SK-N-SH treated with all-trans-retinoic acid at 6 μM for 48 hours (cell line): ENCODE measurements around the gene MTUS2.

ENCODE experiments used
- ATAC-seq: fragments of 200-7000 bp; cut with Tn5 transposase; 3 replicates; pipeline ENCODE4 v1.9.1; 2020; ENCODE audit warnings: mild to moderate bottlenecking, moderate library complexity
- BACH2 ChIP-seq: fragments of 250-450 bp; sonication (Bioruptor Pico); IDR thresholded peaks from 2 replicates; pipeline ENCODE4 v1.9.0; 2021; ENCODE audit warnings: mild to moderate bottlenecking, borderline replicate concordance
- CREB5 ChIP-seq: fragments of 250-450 bp; sonication (Bioruptor Pico); IDR thresholded peaks from 2 replicates; pipeline ENCODE4 v1.5.1; 2020; ENCODE audit warnings: low read depth, mild to moderate bottlenecking, moderate library complexity
- CSDC2 ChIP-seq: fragments of 250-450 bp; sonication (Bioruptor Pico); IDR thresholded peaks from 2 replicates; pipeline ENCODE4 v1.5.0; 2020; ENCODE audit warnings: mild to moderate bottlenecking, moderate library complexity
- CSRNP3 ChIP-seq: fragments of 250-450 bp; sonication (Bioruptor Pico); IDR thresholded peaks from 2 replicates; pipeline ENCODE4 v1.5.1; 2021; ENCODE audit warnings: mild to moderate bottlenecking, moderate library complexity
- GLIS3 ChIP-seq: fragments of 250-450 bp; sonication (Bioruptor Pico); IDR thresholded peaks from 2 replicates; pipeline ENCODE4 v1.5.0; 2020; ENCODE audit warnings: mild to moderate bottlenecking, moderate library complexity
- ISL1 ChIP-seq: fragments of 250-450 bp; sonication (Bioruptor Pico); IDR thresholded peaks from 2 replicates; pipeline ENCODE4 v2.1.2; 2022; ENCODE audit warnings: mild to moderate bottlenecking, moderate library complexity
- OSR1 ChIP-seq: fragments of 250-450 bp; sonication (Bioruptor Pico); IDR thresholded peaks from 2 replicates; pipeline ENCODE4 v1.8.0; 2022; ENCODE audit warnings: moderate library complexity, mild to moderate bottlenecking, inconsistent platforms
- PATZ1 ChIP-seq: fragments of 250-450 bp; sonication (Bioruptor Pico); IDR thresholded peaks from 2 replicates; pipeline ENCODE4 v1.8.0; 2020; ENCODE audit warnings: mild to moderate bottlenecking, moderate library complexity, borderline replicate concordance
- PPARA ChIP-seq: fragments of 250-450 bp; sonication (Bioruptor Pico); IDR thresholded peaks from 2 replicates; pipeline ENCODE4 v1.5.0; 2020; ENCODE audit warnings: mild to moderate bottlenecking, borderline replicate concordance
- RARB ChIP-seq: fragments of 250-450 bp; sonication (Bioruptor Pico); IDR thresholded peaks from 2 replicates; pipeline ENCODE4 v1.8.0; 2021; ENCODE audit warnings: mild to moderate bottlenecking, moderate library complexity
- TCF4 ChIP-seq: fragments of 250-450 bp; sonication (Bioruptor Pico); IDR thresholded peaks from 2 replicates; pipeline ENCODE4 v1.8.0; 2021; ENCODE audit warnings: mild to moderate bottlenecking, moderate library complexity, borderline replicate concordance
- TOX ChIP-seq: fragments of 250-450 bp; sonication (Bioruptor Pico); IDR thresholded peaks from 2 replicates; pipeline ENCODE4 v1.8.0; 2021; ENCODE audit warnings: mild to moderate bottlenecking, moderate library complexity, borderline replicate concordance
- TSHZ2 ChIP-seq: fragments of 250-450 bp; sonication (Bioruptor Pico); IDR thresholded peaks from 2 replicates; pipeline ENCODE4 v1.5.0; 2020; ENCODE audit warnings: mild to moderate bottlenecking, moderate library complexity
- ZC3H10 ChIP-seq: fragments of 250-450 bp; sonication (Bioruptor Pico); IDR thresholded peaks from 2 replicates; pipeline ENCODE4 v1.5.1; 2021; ENCODE audit warnings: mild to moderate bottlenecking, moderate library complexity
- ZFP3 ChIP-seq: fragments of 250-450 bp; sonication (Bioruptor Pico); IDR thresholded peaks from 2 replicates; pipeline ENCODE4 v1.5.0; 2020; ENCODE audit warnings: mild to moderate bottlenecking, moderate library complexity
- ZFP30 ChIP-seq: fragments of 450-650 bp; formaldehyde crosslinking; IDR thresholded peaks from 2 replicates; pipeline ENCODE4 v1.5.0; 2022; ENCODE audit warnings: mild to moderate bottlenecking, moderate library complexity
- ZNF565 ChIP-seq: fragments of 450-650 bp; formaldehyde crosslinking; conservative IDR thresholded peaks from 2 replicates; pipeline ENCODE4 v1.5.0; 2020; ENCODE audit warnings: low read depth, mild to moderate bottlenecking, moderate library complexity
- ZNF70 ChIP-seq: fragments of 450-650 bp; formaldehyde crosslinking; IDR thresholded peaks from 2 replicates; pipeline ENCODE4 v1.5.0; 2020; ENCODE audit warnings: mild to moderate bottlenecking, moderate library complexity
- ZNF8 ChIP-seq: fragments of 450-650 bp; formaldehyde crosslinking; IDR thresholded peaks from 2 replicates; pipeline ENCODE4 v1.5.0; 2020; ENCODE audit warnings: mild to moderate bottlenecking, moderate library complexity

Gene MTUS2

GRCh38 chr13:29510651-29511084 lies 690.5 kb downstream of the MTUS2 start:
- no peak for TF ChIP-seq ZC3H10 (CRISPR knock-in tag)
- TF ChIP-seq TSHZ2 (CRISPR knock-in tag) = no peak
- TF ChIP-seq ISL1 (CRISPR knock-in tag) = no peak
- no peak for TF ChIP-seq TOX (CRISPR knock-in tag)
- no peak for TF ChIP-seq ZNF70
- no peak for TF ChIP-seq OSR1 (CRISPR knock-in tag)
- TF ChIP-seq ZNF565 (CRISPR knock-in tag) = no peak
- no peak for TF ChIP-seq ZNF8
- TF ChIP-seq GLIS3 = no peak
- no peak for TF ChIP-seq CSDC2 (CRISPR knock-in tag)
- TF ChIP-seq PATZ1 (CRISPR knock-in tag) = no peak
- no peak for TF ChIP-seq ZFP3 (CRISPR knock-in tag)
- TF ChIP-seq CREB5 (CRISPR knock-in tag) = no peak
- no peak for TF ChIP-seq TCF4 (CRISPR knock-in tag)
- no peak for TF ChIP-seq BACH2
- TF ChIP-seq, all 23 proteins: peak for 0
- ATAC-seq = no peak

GRCh38 chr13:29511106-29511796 lies 691.1 kb downstream of the MTUS2 start:
- ATAC-seq = no peak
- TF ChIP-seq PATZ1 (CRISPR knock-in tag) = no peak
- no peak for TF ChIP-seq ZNF565 (CRISPR knock-in tag)
- TF ChIP-seq TSHZ2 (CRISPR knock-in tag) = no peak
- no peak for TF ChIP-seq ZC3H10 (CRISPR knock-in tag)
- no peak for TF ChIP-seq ZNF8
- no peak for TF ChIP-seq CSDC2 (CRISPR knock-in tag)
- no peak for TF ChIP-seq ZNF70
- TF ChIP-seq ZFP3 (CRISPR knock-in tag) = no peak
- no peak for TF ChIP-seq ZFP30 (CRISPR knock-in tag)
- TF ChIP-seq RARB = no peak
- TF ChIP-seq OSR1 (CRISPR knock-in tag) = no peak
- no peak for TF ChIP-seq PPARA (CRISPR knock-in tag)
- TF ChIP-seq, all 23 proteins: peak for 0

GRCh38 chr13:29511980-29512379 lies 691.8 kb downstream of the MTUS2 start:
- no peak for ATAC-seq
- TF ChIP-seq TOX (CRISPR knock-in tag) = no peak
- no peak for TF ChIP-seq TCF4 (CRISPR knock-in tag)
- TF ChIP-seq PATZ1 (CRISPR knock-in tag) = no peak
- TF ChIP-seq ZFP3 (CRISPR knock-in tag) = no peak
- no peak for TF ChIP-seq CSRNP3 (CRISPR knock-in tag)
- no peak for TF ChIP-seq ZNF70
- TF ChIP-seq, all 23 proteins: peak for 0
